ENCODE results near the gene ZMIZ1.

- TF ChIP-seq CTCF (IDR thresholded peaks at IDR 0.05 in 2 of 3, conservative IDR thresholded peaks at IDR 0.05 in 1 of 3; ENCODE audit: borderline replicate concordance in 1 of 3, insufficient read depth in 1 of 3, low read depth in 2 of 3, low read length in 2 of 3) (no peak), EZH2phosphoT487 (IDR thresholded peaks at IDR 0.05; ENCODE audit: borderline replicate concordance) (no peak), JUND (IDR thresholded peaks at IDR 0.05) (no peak), POLR2AphosphoS5 (IDR thresholded peaks at IDR 0.05; ENCODE audit: low read depth, low read length) (no peak), POLR2A (IDR thresholded peaks at IDR 0.05; ENCODE audit: borderline replicate concordance, extremely low read depth, insufficient read depth, insufficient read length) (no peak), CEBPB (IDR thresholded peaks at IDR 0.05; ENCODE audit: low read depth) (no peak), RAD21 (IDR thresholded peaks at IDR 0.05; ENCODE audit: low read depth) (no peak), FOSL1 (IDR thresholded peaks at IDR 0.05; ENCODE audit: low read depth) (no peak), ZFX (IDR thresholded peaks at IDR 0.05) (no peak), EGR1 (IDR thresholded peaks at IDR 0.05; ENCODE audit: low read depth) (no peak)
- TF ChIP-seq, protein P1, sequence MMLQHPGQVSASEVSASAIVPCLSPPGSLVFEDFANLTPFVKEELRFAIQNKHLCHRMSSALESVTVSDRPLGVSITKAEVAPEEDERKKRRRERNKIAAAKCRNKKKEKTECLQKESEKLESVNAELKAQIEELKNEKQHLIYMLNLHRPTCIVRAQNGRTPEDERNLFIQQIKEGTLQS (IDR thresholded peaks at IDR 0.05) = no peak
- TF ChIP-seq, protein P2, sequence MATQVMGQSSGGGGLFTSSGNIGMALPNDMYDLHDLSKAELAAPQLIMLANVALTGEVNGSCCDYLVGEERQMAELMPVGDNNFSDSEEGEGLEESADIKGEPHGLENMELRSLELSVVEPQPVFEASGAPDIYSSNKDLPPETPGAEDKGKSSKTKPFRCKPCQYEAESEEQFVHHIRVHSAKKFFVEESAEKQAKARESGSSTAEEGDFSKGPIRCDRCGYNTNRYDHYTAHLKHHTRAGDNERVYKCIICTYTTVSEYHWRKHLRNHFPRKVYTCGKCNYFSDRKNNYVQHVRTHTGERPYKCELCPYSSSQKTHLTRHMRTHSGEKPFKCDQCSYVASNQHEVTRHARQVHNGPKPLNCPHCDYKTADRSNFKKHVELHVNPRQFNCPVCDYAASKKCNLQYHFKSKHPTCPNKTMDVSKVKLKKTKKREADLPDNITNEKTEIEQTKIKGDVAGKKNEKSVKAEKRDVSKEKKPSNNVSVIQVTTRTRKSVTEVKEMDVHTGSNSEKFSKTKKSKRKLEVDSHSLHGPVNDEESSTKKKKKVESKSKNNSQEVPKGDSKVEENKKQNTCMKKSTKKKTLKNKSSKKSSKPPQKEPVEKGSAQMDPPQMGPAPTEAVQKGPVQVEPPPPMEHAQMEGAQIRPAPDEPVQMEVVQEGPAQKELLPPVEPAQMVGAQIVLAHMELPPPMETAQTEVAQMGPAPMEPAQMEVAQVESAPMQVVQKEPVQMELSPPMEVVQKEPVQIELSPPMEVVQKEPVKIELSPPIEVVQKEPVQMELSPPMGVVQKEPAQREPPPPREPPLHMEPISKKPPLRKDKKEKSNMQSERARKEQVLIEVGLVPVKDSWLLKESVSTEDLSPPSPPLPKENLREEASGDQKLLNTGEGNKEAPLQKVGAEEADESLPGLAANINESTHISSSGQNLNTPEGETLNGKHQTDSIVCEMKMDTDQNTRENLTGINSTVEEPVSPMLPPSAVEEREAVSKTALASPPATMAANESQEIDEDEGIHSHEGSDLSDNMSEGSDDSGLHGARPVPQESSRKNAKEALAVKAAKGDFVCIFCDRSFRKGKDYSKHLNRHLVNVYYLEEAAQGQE (IDR thresholded peaks at IDR 0.05; ENCODE audit: low read depth) = no peak
- TF ChIP-seq, protein P3, sequence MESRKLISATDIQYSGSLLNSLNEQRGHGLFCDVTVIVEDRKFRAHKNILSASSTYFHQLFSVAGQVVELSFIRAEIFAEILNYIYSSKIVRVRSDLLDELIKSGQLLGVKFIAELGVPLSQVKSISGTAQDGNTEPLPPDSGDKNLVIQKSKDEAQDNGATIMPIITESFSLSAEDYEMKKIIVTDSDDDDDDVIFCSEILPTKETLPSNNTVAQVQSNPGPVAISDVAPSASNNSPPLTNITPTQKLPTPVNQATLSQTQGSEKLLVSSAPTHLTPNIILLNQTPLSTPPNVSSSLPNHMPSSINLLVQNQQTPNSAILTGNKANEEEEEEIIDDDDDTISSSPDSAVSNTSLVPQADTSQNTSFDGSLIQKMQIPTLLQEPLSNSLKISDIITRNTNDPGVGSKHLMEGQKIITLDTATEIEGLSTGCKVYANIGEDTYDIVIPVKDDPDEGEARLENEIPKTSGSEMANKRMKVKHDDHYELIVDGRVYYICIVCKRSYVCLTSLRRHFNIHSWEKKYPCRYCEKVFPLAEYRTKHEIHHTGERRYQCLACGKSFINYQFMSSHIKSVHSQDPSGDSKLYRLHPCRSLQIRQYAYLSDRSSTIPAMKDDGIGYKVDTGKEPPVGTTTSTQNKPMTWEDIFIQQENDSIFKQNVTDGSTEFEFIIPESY (IDR thresholded peaks at IDR 0.05; ENCODE audit: extremely low read depth, insufficient replicate concordance, low read length) = no peak
These were observed 13.2 kb downstream of the ZMIZ1 start for GRCh38 chr10:79082035-79082373.
